ENCODE measurements around the gene USP4. TPM values are rescaled to one million over a fixed set of nuclear protein-coding genes. Genes with fewer than 3 reads are reported as not detected.

The USP4 gene
- total and polyA plus RNA-seq, 2 of the 13 experiments (the other 11 are each of a cell fraction or from before 2014, with no cell fraction given) = 9.2 to 20.8 TPM

DNA sequence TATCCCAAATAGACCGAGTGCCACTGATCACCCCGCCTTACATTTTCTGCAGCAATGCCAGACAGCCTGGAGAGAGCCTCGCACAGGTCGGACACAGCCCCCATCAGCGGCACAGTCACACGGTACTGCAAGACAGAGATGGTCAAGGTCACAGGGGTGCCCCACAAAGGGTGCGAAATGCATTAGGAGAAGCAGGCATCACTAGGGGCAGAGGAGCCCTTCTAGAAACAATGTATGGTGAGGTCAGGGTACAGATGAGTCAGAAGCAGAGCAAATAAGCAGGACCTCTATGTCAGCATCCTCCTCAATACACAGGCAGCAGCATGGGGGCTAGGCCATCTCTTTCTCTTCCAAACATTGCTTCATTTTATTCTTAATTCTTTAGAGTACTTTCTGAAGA lies 41.3 kb downstream of the USP4 start (continued):
- TF ChIP-seq FOSL1 (CRISPR knock-in tag; IDR thresholded peaks at IDR 0.05; ENCODE audit: borderline replicate concordance) (peak; percentile 75), JUNB (CRISPR knock-in tag; IDR thresholded peaks at IDR 0.05; ENCODE audit: borderline replicate concordance) (0 out of 2 replicates have a peak, but pooled peaks have one; percentile 48), SAP130 (CRISPR knock-in tag; IDR thresholded peaks at IDR 0.05; ENCODE audit: low read depth) (0 out of 2 replicates have a peak, but pooled peaks have one; percentile 13)
- TF ChIP-seq, protein P1, sequence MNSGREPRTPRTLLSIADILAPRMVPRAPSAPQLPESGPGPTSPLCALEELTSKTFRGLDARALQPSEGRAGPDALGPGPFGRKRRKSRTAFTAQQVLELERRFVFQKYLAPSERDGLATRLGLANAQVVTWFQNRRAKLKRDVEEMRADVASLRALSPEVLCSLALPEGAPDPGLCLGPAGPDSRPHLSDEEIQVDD (CRISPR knock-in tag; IDR thresholded peaks at IDR 0.05; ENCODE audit: borderline replicate concordance) = no peak
- TF ChIP-seq, protein P2, sequence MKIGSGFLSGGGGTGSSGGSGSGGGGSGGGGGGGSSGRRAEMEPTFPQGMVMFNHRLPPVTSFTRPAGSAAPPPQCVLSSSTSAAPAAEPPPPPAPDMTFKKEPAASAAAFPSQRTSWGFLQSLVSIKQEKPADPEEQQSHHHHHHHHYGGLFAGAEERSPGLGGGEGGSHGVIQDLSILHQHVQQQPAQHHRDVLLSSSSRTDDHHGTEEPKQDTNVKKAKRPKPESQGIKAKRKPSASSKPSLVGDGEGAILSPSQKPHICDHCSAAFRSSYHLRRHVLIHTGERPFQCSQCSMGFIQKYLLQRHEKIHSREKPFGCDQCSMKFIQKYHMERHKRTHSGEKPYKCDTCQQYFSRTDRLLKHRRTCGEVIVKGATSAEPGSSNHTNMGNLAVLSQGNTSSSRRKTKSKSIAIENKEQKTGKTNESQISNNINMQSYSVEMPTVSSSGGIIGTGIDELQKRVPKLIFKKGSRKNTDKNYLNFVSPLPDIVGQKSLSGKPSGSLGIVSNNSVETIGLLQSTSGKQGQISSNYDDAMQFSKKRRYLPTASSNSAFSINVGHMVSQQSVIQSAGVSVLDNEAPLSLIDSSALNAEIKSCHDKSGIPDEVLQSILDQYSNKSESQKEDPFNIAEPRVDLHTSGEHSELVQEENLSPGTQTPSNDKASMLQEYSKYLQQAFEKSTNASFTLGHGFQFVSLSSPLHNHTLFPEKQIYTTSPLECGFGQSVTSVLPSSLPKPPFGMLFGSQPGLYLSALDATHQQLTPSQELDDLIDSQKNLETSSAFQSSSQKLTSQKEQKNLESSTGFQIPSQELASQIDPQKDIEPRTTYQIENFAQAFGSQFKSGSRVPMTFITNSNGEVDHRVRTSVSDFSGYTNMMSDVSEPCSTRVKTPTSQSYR (CRISPR knock-in tag; IDR thresholded peaks at IDR 0.05; ENCODE audit: borderline replicate concordance) = no peak
- TF ChIP-seq, protein P3, sequence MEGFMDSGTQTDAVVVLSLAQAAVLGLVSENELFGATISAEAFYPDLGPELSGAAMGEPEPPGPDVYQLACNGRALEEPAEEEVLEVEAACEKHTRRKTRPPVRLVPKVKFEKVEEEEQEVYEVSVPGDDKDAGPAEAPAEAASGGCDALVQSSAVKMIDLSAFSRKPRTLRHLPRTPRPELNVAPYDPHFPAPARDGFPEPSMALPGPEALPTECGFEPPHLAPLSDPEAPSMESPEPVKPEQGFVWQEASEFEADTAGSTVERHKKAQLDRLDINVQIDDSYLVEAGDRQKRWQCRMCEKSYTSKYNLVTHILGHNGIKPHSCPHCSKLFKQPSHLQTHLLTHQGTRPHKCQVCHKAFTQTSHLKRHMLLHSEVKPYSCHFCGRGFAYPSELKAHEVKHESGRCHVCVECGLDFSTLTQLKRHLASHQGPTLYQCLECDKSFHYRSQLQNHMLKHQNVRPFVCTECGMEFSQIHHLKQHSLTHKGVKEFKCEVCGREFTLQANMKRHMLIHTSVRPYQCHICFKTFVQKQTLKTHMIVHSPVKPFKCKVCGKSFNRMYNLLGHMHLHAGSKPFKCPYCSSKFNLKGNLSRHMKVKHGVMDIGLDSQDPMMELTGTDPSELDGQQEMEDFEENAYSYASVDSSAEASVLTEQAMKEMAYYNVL (CRISPR knock-in tag; IDR thresholded peaks at IDR 0.05; ENCODE audit: borderline replicate concordance) = no peak
- TF ChIP-seq, protein P4, sequence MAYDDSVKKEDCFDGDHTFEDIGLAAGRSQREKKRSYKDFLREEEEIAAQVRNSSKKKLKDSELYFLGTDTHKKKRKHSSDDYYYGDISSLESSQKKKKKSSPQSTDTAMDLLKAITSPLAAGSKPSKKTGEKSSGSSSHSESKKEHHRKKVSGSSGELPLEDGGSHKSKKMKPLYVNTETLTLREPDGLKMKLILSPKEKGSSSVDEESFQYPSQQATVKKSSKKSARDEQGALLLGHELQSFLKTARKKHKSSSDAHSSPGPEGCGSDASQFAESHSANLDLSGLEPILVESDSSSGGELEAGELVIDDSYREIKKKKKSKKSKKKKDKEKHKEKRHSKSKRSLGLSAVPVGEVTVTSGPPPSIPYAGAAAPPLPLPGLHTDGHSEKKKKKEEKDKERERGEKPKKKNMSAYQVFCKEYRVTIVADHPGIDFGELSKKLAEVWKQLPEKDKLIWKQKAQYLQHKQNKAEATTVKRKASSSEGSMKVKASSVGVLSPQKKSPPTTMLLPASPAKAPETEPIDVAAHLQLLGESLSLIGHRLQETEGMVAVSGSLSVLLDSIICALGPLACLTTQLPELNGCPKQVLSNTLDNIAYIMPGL (CRISPR knock-in tag; IDR thresholded peaks at IDR 0.05; ENCODE audit: borderline replicate concordance in 1 of 2, low read depth in 1 of 2) = no peak
- TF ChIP-seq, protein P5, sequence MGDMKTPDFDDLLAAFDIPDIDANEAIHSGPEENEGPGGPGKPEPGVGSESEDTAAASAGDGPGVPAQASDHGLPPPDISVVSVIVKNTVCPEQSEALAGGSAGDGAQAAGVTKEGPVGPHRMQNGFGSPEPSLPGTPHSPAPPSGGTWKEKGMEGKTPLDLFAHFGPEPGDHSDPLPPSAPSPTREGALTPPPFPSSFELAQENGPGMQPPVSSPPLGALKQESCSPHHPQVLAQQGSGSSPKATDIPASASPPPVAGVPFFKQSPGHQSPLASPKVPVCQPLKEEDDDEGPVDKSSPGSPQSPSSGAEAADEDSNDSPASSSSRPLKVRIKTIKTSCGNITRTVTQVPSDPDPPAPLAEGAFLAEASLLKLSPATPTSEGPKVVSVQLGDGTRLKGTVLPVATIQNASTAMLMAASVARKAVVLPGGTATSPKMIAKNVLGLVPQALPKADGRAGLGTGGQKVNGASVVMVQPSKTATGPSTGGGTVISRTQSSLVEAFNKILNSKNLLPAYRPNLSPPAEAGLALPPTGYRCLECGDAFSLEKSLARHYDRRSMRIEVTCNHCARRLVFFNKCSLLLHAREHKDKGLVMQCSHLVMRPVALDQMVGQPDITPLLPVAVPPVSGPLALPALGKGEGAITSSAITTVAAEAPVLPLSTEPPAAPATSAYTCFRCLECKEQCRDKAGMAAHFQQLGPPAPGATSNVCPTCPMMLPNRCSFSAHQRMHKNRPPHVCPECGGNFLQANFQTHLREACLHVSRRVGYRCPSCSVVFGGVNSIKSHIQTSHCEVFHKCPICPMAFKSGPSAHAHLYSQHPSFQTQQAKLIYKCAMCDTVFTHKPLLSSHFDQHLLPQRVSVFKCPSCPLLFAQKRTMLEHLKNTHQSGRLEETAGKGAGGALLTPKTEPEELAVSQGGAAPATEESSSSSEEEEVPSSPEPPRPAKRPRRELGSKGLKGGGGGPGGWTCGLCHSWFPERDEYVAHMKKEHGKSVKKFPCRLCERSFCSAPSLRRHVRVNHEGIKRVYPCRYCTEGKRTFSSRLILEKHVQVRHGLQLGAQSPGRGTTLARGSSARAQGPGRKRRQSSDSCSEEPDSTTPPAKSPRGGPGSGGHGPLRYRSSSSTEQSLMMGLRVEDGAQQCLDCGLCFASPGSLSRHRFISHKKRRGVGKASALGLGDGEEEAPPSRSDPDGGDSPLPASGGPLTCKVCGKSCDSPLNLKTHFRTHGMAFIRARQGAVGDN (CRISPR knock-in tag; IDR thresholded peaks at IDR 0.05) = peak; percentile 53
- TF ChIP-seq, protein P6, sequence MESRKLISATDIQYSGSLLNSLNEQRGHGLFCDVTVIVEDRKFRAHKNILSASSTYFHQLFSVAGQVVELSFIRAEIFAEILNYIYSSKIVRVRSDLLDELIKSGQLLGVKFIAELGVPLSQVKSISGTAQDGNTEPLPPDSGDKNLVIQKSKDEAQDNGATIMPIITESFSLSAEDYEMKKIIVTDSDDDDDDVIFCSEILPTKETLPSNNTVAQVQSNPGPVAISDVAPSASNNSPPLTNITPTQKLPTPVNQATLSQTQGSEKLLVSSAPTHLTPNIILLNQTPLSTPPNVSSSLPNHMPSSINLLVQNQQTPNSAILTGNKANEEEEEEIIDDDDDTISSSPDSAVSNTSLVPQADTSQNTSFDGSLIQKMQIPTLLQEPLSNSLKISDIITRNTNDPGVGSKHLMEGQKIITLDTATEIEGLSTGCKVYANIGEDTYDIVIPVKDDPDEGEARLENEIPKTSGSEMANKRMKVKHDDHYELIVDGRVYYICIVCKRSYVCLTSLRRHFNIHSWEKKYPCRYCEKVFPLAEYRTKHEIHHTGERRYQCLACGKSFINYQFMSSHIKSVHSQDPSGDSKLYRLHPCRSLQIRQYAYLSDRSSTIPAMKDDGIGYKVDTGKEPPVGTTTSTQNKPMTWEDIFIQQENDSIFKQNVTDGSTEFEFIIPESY (CRISPR knock-in tag; IDR thresholded peaks at IDR 0.05) = peak; percentile 57
- TF ChIP-seq, protein P7, sequence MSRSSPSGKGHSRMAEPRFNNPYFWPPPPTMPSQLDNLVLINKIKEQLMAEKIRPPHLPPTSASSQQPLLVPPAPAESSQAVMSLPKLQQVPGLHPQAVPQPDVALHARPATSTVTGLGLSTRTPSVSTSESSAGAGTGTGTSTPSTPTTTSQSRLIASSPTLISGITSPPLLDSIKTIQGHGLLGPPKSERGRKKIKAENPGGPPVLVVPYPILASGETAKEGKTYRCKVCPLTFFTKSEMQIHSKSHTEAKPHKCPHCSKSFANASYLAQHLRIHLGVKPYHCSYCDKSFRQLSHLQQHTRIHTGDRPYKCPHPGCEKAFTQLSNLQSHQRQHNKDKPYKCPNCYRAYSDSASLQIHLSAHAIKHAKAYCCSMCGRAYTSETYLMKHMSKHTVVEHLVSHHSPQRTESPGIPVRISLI (CRISPR knock-in tag; IDR thresholded peaks at IDR 0.05; ENCODE audit: borderline replicate concordance) = no peak
- TF ChIP-seq, protein P8, sequence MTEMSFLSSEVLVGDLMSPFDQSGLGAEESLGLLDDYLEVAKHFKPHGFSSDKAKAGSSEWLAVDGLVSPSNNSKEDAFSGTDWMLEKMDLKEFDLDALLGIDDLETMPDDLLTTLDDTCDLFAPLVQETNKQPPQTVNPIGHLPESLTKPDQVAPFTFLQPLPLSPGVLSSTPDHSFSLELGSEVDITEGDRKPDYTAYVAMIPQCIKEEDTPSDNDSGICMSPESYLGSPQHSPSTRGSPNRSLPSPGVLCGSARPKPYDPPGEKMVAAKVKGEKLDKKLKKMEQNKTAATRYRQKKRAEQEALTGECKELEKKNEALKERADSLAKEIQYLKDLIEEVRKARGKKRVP (CRISPR knock-in tag; IDR thresholded peaks at IDR 0.05) = no peak

Data from HepG2 (cell line).